Measurements from ENCODE around the gene MORN5. TPM values are rescaled to one million over a fixed set of nuclear protein-coding genes. Genes with fewer than 3 reads are reported as not detected.

The MORN5 gene
- total and polyA plus RNA-seq, 4 donors, result not detected

DNA sequence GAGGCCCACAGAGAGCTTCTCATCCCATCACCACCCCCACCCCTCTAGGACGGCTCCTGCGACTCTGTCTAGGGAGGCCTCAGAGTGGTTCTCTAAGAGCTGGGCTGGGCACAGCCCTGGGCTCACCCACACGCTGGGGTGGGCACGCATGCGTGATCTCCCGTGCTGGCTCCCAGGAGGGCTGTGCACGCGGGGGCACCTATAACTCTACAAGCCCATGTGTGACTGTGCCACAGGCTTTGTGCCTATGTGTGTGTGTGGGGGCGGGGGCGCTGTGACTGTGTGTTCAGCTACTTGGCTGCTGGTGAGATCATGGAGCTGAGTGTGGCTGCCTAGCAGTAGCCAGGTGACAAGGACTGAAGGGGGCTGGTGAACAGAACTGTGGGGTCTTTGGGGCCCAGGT, 32.3 kb upstream of the MORN5 start:
- Histone ChIP-seq H3K27me3 (ENCODE audit: control insufficient read depth in 4 of 4, insufficient read depth in 4 of 4, low read length in 3 of 4) (peaks cover 0 to 6% (median 3%) of the 10 kb centered on the region in 4 donors), H3K4me1 (ENCODE audit: control insufficient read depth in 4 of 4, insufficient read depth in 4 of 4, low read length in 3 of 4) (peaks cover 0 to 15% (median 3%) of the 10 kb centered on the region in 4 donors), H3K27ac (ENCODE audit: low read depth in 1 of 2, low read length in 2 of 2) (no peak overlapping the region), H3K9me3 (ENCODE audit: control insufficient read depth in 4 of 4, low read length in 3 of 4) (no peaks in the 10 kb centered on the region), H3K4me3 (ENCODE audit: low read depth in 1 of 3, low read length in 3 of 3) (no peak overlapping the region), H3K9ac (ENCODE audit: low read depth in 1 of 2, low read length in 2 of 2) (no peak overlapping the region), H3K36me3 (ENCODE audit: control insufficient read depth in 4 of 4, insufficient read depth in 3 of 4, low read depth in 1 of 4, low read length in 3 of 4) (no peaks in the 10 kb centered on the region)
- 70% methylated on average over 10 of the region's 10 CpGs for WGBS
- no peak for DNase-seq (ENCODE audit: low spot score)
- no peak for TF ChIP-seq REST (IDR thresholded peaks at IDR 0.05)
- TF ChIP-seq EGR1 (IDR thresholded peaks at IDR 0.05; ENCODE audit: low read depth in 2 of 2), result no peak
- TF ChIP-seq CTCF (IDR thresholded peaks at IDR 0.05; ENCODE audit: low read depth, low read length, missing input control), result no peak
- no peak for TF ChIP-seq TAF1 (conservative IDR thresholded peaks at IDR 0.05)
- no peak for TF ChIP-seq NR2F2 (IDR thresholded peaks at IDR 0.05)
- TF ChIP-seq SP1 (IDR thresholded peaks at IDR 0.05), result no peak
- no peak for TF ChIP-seq FOXA1 (IDR thresholded peaks at IDR 0.05)
- TF ChIP-seq YY1 (IDR thresholded peaks at IDR 0.05), result no peak
- no peak for TF ChIP-seq GABPA (IDR thresholded peaks at IDR 0.05 in 1 of 2, conservative IDR thresholded peaks at IDR 0.05 in 1 of 2)
- no peak for TF ChIP-seq MAX (IDR thresholded peaks at IDR 0.05)

DNA sequence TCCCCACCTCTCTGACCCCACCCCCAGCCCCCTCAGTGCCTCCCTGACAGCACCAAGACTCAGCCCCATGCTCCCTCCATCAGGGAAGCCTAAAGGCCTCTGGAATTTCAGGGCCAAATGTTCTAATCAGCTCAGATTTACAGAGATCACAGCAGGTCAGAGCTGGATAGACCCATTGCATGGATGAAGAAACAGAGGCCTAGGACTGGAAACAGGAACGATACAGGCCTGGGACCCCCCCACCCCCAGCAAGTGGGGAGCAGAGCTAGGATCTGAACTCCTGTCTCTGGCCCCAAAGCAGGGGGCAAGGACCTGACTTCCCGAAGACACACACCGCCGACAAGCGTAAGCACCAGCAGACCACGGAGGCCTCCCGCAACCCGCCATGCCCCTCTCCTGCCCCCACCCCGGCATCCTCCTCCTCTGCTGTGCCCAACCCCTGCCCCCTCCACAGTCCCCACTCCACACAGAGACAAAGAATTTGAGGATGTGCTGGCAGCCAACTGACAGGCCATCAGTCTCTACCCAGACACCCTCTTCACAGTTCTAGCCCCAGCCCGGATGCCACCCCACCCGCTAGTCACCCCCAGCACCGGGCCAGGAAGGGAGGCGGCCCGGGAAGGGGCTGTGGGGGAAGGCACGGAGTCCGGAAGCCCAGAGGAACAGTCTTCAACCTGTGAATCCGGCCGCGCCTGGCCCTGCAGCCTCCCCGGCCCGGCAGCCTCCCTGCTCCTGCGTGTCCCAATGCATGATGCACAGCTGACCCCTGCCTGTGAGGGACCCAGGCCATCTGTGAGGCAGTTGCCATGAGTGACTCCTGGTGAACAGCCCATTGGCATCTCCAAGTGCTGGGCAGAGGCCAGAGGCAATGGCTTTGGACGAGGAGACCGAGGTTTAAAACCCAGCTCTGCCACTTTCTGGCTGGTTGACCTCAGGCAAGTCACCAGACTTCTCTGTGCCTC, 31.4 kb upstream of the MORN5 start:
- H3K27ac ChIP-seq (ENCODE audit: low read depth in 1 of 2, low read length in 2 of 2), result no peak overlapping the region
- 76% methylated on average over 24 of the region's 24 CpGs for WGBS
- H3K4me1 ChIP-seq (ENCODE audit: control insufficient read depth in 4 of 4, insufficient read depth in 4 of 4, low read length in 3 of 4), result peaks cover 0 to 15% (median 3%) of the 10 kb centered on the region in 4 donors
- no peak for DNase-seq (ENCODE audit: low spot score)
- H3K27me3 ChIP-seq (ENCODE audit: control insufficient read depth in 4 of 4, insufficient read depth in 4 of 4, low read length in 3 of 4), result peaks cover 0 to 6% (median 3%) of the 10 kb centered on the region in 4 donors
- H3K9me3 ChIP-seq (ENCODE audit: control insufficient read depth in 4 of 4, low read length in 3 of 4), result no peaks in the 10 kb centered on the region
- TF ChIP-seq REST (IDR thresholded peaks at IDR 0.05) (no peak), NR2F2 (IDR thresholded peaks at IDR 0.05) (peak; percentile 47)
- H3K36me3 ChIP-seq (ENCODE audit: control insufficient read depth in 4 of 4, insufficient read depth in 3 of 4, low read depth in 1 of 4, low read length in 3 of 4), result no peaks in the 10 kb centered on the region
- H3K4me3 ChIP-seq (ENCODE audit: low read depth in 1 of 3, low read length in 3 of 3), result no peak overlapping the region
- H3K9ac ChIP-seq (ENCODE audit: low read depth in 1 of 2, low read length in 2 of 2), result no peak overlapping the region

Measured in liver (tissue), 9 donors.